ENCODE results near the gene PSAP.

Gene PSAP

GRCh38 chr10:71838264-71839211 is 12.5 kb downstream of the PSAP start:
- ChIA-PET CTCF (interaction anchor here (1.0 kb wide), 1 partner anchor 58 kb away, joined by 4 read pairs; no protein-coding TSS in a partner anchor), POLR2A (interaction anchor here (8.6 kb wide), 1 partner anchor 12 kb away, joined by 62 read pairs; the partner anchor contains the start of gene PSAP)
- DNase-seq (ENCODE audit: extremely low spot score), result no peak
- TF ChIP-seq FOXK2 (IDR thresholded peaks at IDR 0.05) (no peak), ZNF384 (IDR thresholded peaks at IDR 0.05) (0 out of 2 replicates have a peak, but pooled peaks have one; percentile 8), PKNOX1 (IDR thresholded peaks at IDR 0.05) (peak; percentile 45; the same call in 1 of the 2 replicates)

GRCh38 chr10:71837098-71837827 is 13.8 kb downstream of the PSAP start:
- TF ChIP-seq CTBP1 (IDR thresholded peaks at IDR 0.05; ENCODE audit: borderline replicate concordance), result no peak
- no peak for TF ChIP-seq SP1 (IDR thresholded peaks at IDR 0.05)
- TF ChIP-seq ARNT (IDR thresholded peaks at IDR 0.05), result no peak
- no peak for TF ChIP-seq HDGF (IDR thresholded peaks at IDR 0.05; ENCODE audit: borderline replicate concordance)
- no peak for TF ChIP-seq TARDBP (IDR thresholded peaks at IDR 0.05)
- no peak for TF ChIP-seq ZNF384 (IDR thresholded peaks at IDR 0.05)
- no peak for TF ChIP-seq BHLHE40 (IDR thresholded peaks at IDR 0.05; ENCODE audit: borderline replicate concordance)
- no peak for TF ChIP-seq ELF4 (IDR thresholded peaks at IDR 0.05)
- no peak for TF ChIP-seq NFRKB (IDR thresholded peaks at IDR 0.05)
- no peak for TF ChIP-seq FOXA1 (IDR thresholded peaks at IDR 0.05)
- TF ChIP-seq PKNOX1 (IDR thresholded peaks at IDR 0.05), result no peak
- TF ChIP-seq FOXK2 (IDR thresholded peaks at IDR 0.05), result no peak
- TF ChIP-seq L3MBTL2 (conservative IDR thresholded peaks at IDR 0.05), result no peak
- TF ChIP-seq LEF1 (IDR thresholded peaks at IDR 0.05; ENCODE audit: borderline replicate concordance), result no peak
- TF ChIP-seq FOXM1 (IDR thresholded peaks at IDR 0.05; ENCODE audit: borderline replicate concordance), result no peak
- no peak for TF ChIP-seq SUZ12 (IDR thresholded peaks at IDR 0.05)
- CTCF ChIA-PET, result interaction anchor here (0.6 to 2.8 kb wide), 7 partner anchors 11 to 145 kb away, joined by 3 to 19 read pairs (median 3); partner anchors contain the start of gene PSAP
- POLR2A ChIA-PET, result interaction anchor here (0.7 to 8.6 kb wide), 3 partner anchors 13 to 127 kb away, joined by 3 to 62 read pairs (median 4); partner anchors contain the start of genes CHST3 and PSAP
- DNase-seq (ENCODE audit: extremely low spot score), result peak; percentile 65

GRCh38 chr10:71836596-71836974 is 14.5 kb downstream of the PSAP start:
- CTCF ChIA-PET, result interaction anchor here (0.6 to 2.8 kb wide), 4 partner anchors 14 to 216 kb away, joined by 3 to 19 read pairs (median 4); partner anchors contain the start of gene PSAP
- POLR2A ChIA-PET, result interaction anchor here (1.0 to 8.6 kb wide), 3 partner anchors 14 to 127 kb away, joined by 3 to 62 read pairs (median 4); partner anchors contain the start of genes CHST3 and PSAP
- no peak for DNase-seq (ENCODE audit: extremely low spot score)
- no peak for TF ChIP-seq L3MBTL2 (conservative IDR thresholded peaks at IDR 0.05)
- TF ChIP-seq SUZ12 (IDR thresholded peaks at IDR 0.05), result no peak
- TF ChIP-seq LEF1 (IDR thresholded peaks at IDR 0.05; ENCODE audit: borderline replicate concordance), result no peak

GRCh38 chr10:71835671-71836595 is 15.1 kb downstream of the PSAP start:
- TF ChIP-seq ELF4 (IDR thresholded peaks at IDR 0.05) (no peak), ARNT (IDR thresholded peaks at IDR 0.05) (no peak), L3MBTL2 (conservative IDR thresholded peaks at IDR 0.05) (no peak), SUZ12 (IDR thresholded peaks at IDR 0.05) (no peak), SP1 (IDR thresholded peaks at IDR 0.05) (no peak), TARDBP (IDR thresholded peaks at IDR 0.05) (no peak), BHLHE40 (IDR thresholded peaks at IDR 0.05; ENCODE audit: borderline replicate concordance) (no peak), FOXK2 (IDR thresholded peaks at IDR 0.05) (no peak), NFRKB (IDR thresholded peaks at IDR 0.05) (no peak), PKNOX1 (IDR thresholded peaks at IDR 0.05) (no peak), LEF1 (IDR thresholded peaks at IDR 0.05; ENCODE audit: borderline replicate concordance) (no peak), FOXM1 (IDR thresholded peaks at IDR 0.05; ENCODE audit: borderline replicate concordance) (no peak), ZNF384 (IDR thresholded peaks at IDR 0.05) (no peak), CTBP1 (IDR thresholded peaks at IDR 0.05; ENCODE audit: borderline replicate concordance) (no peak)
- DNase-seq (ENCODE audit: extremely low spot score), result no peak
- ChIA-PET CTCF (interaction anchor here (0.6 to 2.8 kb wide), 5 partner anchors 53 to 516 kb away, joined by 3 to 19 read pairs (median 4); no protein-coding TSS in a partner anchor), POLR2A (interaction anchor here (1.0 to 8.6 kb wide), 3 partner anchors 15 to 128 kb away, joined by 3 to 62 read pairs (median 4); partner anchors contain the start of genes CHST3 and PSAP)

- TF ChIP-seq CTBP1 (IDR thresholded peaks at IDR 0.05; ENCODE audit: borderline replicate concordance) (no peak), TARDBP (IDR thresholded peaks at IDR 0.05) (no peak), FOXA1 (IDR thresholded peaks at IDR 0.05) (no peak), ZNF384 (IDR thresholded peaks at IDR 0.05) (no peak), SP1 (IDR thresholded peaks at IDR 0.05) (no peak), ARNT (IDR thresholded peaks at IDR 0.05) (no peak), SUZ12 (IDR thresholded peaks at IDR 0.05) (no peak), PKNOX1 (IDR thresholded peaks at IDR 0.05) (no peak), L3MBTL2 (conservative IDR thresholded peaks at IDR 0.05) (no peak), HDGF (IDR thresholded peaks at IDR 0.05; ENCODE audit: borderline replicate concordance) (no peak), BHLHE40 (IDR thresholded peaks at IDR 0.05; ENCODE audit: borderline replicate concordance) (no peak), ELF4 (IDR thresholded peaks at IDR 0.05) (no peak), FOXK2 (IDR thresholded peaks at IDR 0.05) (no peak), LEF1 (IDR thresholded peaks at IDR 0.05; ENCODE audit: borderline replicate concordance) (no peak), FOXM1 (IDR thresholded peaks at IDR 0.05; ENCODE audit: borderline replicate concordance) (no peak), NFRKB (IDR thresholded peaks at IDR 0.05) (no peak)
- no peak for DNase-seq (ENCODE audit: extremely low spot score)
- POLR2A ChIA-PET, result no interaction called here
- CTCF ChIA-PET, result no interaction called here
Measured at GRCh38 chr10:71834343-71834674, 16.7 kb downstream of the PSAP start.
